GM19467 (cell line): Measurements from ENCODE around the gene CRYL1.

Experiments used
- ATAC-seq: cut with Tn5 transposase; IDR thresholded peaks from one replicate; pipeline ENCODE4 v1.9.1; 2021; ENCODE audit warnings: mild to moderate bottlenecking, moderate library complexity; ENCODE audit not compliant: unreplicated experiment

Gene CRYL1

DNA sequence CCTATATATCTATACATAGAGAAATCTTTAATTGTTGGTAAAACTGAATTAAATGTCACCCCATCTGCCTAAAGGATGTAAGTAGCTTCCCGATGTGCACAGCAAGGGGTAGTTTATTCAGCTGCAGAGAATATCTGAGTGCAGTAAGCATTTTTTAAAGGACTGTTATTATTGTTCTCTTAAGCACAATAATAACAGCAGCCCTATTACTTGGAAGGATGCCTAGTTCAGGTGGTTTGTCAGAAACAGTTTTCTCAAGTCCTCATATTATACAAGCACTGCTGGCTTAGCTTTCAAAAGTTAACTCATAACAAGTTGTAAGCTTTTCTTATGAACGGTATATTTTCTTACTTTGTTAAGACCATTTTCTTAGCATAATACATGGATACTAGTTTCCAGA is 142.6 kb downstream of the CRYL1 start:
- no peak for ATAC-seq

DNA sequence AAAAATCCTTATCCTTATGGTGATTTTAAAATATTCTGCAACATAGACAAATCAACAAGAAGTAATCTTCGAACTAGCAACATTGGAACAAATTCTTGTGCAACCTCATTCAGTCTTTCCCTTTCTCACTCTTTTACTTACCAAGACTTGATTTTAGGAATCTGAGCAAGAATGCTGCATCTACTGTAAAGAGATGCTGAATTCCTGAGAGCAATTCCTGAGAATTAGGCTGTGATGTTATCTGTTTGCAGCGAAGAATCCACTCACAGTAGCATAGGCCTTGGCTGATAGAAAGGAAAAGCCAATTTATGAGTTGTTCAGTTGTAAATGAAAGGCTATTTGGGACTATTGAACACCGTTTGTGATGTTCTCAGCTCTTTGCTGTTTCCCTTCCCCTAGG is 144.3 kb downstream of the CRYL1 start:
- no peak for ATAC-seq

DNA sequence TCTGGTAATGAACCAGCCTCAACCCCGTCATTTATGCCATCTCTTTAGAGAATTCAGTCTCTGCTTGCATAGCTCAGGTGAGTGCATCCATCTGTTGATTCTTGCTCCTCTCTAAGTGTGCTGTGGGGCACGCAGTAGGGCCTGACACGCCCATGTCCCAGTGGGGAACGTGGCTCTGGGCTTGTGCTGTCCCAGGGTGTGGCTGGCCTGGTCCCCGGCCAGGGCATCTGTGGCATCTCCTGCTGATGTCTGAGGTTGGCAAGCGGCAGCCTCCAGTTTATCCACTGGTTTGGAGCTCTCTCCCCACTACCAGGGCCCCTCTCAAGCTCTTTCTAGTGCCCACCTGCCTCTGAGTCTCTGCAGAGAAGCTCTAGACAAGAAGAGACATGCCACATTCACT is 146.9 kb downstream of the CRYL1 start:
- no peak for ATAC-seq

DNA sequence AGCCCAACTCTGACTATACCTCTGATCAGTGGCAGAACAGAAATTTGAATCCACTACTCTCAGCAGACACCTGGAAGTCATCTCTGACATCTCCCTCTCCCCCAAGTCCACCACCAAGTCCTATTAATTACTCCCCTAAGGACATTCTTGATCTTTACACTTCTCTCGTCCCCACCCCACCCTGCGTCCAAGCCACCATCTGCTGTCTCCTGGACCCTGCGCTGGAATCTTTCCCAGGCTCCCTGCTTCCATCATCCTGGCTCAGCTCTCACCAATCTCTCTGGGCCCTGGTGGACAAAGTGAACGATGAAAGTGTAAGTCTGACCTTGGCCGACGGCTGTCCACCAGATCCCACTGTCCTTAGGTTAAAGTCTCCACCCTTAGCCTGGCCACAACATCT is 147.9 kb downstream of the CRYL1 start:
- no peak for ATAC-seq

DNA sequence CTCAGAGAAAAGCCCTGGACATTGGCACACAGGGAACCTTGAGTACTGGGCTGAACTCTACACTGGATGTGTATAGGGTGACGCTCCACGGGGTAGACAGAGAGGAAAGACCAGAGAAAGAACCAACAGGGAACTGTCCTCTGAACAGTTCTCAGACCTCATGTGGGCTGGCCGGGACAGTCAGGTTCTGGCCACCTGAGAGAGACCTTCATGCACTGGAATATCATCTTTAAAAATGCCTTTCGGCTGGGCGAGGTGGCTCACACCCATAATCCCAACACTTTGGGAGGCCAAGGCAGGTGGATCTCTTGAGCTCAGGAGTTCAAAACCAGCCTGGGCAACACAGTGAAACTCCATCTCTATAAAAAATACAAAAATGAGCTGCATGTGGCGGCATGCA is 149.8 kb downstream of the CRYL1 start:
- no peak for ATAC-seq

DNA sequence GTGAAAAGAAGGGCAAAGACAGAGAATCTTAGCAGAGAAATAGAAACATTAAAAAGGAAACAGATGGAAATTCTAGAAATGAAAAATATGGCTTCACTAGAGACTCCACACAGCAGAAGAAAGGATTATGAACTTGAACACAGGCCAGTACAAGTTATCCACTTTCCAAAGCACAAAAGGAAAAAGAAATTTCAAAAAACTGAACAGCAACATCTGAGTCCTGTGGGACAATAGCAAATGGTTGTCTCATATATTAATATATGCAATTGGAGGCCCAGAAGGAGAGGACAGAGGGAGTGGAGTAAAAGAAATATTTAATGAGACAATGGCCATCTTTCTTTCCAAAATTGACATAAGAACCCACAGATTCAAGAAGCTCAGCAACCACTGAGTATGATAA is 151.8 kb downstream of the CRYL1 start:
- ATAC-seq, result no peak

DNA sequence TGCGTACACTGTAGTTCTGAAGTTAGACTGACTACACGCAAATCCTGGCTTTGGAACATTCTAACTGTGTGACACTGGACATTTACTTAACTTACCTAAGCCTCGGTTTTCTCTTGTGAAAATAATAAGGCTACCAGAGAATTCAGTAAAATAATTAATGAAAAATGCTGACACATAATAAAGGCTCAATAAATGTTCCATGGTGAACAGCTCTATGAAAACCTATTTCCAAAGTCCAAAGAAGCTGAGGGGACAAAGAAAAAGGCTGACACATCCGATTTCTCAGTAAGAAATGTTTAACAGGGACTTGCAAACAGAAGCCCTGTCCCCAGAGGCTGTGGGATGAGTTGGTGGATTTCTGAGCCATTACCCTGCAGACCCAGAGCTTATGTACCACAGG is 153.8 kb downstream of the CRYL1 start:
- no peak for ATAC-seq

DNA sequence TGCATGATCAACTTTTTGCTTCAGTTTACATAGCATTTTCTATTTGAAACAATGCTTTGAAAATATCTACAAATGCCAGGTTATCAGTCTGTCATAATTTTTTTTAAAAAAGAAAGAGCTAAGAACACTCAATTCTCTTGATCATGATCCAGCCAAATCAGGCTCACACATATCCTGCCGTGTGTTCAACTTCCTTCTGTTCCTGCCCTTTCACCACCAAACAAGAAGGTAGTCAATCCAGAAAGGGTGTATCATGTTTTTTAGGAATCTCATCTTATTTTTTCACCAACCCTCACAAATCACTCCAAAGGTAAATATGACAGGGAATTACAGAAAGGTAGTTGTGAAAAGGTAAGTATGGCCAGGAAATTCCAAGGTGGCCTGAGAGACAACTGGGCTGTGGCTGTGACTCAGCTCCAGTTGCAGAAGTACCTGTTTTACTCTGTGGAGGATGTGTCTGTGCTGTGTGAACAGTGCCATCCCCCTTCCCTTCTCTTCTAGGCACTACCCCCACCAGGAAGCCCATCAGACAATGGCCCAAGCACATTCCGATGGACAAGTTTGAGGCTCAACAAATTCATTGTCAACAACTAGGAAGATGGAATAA is 154.7 kb downstream of the CRYL1 start:
- no peak for ATAC-seq

DNA sequence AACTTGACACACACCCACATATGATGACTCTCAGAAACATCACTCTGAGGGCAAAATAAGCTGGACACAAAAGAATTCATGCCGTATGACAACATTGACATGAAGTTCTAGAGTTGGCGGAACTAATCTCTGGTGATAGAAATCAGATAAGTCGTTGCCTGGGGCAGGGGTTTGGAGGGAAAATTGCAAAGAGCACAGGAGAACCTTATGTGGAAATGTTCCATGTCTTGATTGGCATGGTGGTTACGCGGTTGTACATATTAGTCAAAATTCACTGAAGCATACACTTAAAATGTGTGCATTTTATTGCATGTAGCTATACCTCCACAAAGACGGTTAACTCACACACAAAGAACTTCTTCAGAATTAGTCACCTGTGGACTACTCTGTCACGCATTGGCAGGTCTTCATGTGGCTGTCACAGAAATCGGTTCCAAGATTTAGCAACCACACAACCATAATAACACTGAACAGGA is 155.7 kb downstream of the CRYL1 start:
- ATAC-seq, result no peak

DNA sequence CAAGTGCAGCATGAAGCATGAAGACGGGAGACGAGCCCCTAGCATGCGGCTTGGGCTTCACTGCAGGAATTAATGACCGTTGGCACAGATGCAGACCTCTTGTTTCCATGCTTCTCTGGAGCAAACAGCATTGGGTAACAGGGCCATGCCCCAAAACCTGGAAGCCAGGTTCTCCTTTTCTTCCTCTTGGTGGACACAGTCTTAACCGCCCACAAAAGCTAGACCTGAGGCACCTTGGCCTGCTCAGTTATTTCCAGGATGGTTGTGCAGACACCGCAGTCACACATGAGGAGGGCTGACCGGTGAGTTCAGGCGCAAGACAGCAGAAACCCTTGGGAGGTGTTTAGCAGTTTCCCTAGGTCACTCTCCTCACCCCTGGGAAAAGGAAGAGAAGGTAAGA is 159.6 kb downstream of the CRYL1 start:
- no peak for ATAC-seq

DNA sequence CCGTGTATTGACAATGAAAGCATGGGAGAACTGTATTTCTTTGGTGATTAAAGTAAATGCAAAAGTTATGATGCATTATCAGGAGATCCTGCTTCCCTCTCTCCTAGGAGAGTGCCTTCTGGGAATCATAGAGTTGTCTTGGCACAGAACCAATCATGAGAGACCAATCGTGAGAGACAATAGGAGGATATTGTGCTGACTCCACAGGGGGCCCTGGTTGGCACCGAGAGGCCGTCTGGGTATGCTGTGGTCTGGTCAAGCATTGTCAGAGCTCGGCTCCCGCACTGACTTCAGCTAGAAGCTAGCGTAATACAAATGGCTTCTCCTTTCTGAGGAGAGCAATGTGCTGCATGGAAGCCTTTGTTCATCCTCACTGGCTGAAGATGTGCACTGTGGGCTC is 162.1 kb downstream of the CRYL1 start:
- ATAC-seq, result no peak

DNA sequence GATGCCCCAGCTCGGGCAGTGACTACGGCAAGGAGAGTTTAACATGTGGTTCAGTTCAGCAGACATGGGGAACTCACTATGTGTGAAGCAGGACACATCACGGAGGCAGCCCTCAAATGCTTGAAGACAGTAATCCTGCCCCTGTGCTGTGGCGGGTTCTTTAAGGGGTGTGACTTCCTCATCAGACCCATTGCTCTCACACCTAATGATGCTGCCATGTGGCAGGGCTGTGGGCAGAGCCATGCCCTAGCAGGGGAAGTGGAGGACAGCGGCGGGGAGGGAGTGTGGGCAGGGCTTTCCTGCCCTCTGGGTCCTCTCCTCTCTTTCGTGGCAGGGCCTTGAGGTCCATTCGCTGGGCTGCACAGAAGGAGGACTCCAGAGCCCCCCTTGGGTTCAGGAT is 162.5 kb downstream of the CRYL1 start:
- no peak for ATAC-seq

DNA sequence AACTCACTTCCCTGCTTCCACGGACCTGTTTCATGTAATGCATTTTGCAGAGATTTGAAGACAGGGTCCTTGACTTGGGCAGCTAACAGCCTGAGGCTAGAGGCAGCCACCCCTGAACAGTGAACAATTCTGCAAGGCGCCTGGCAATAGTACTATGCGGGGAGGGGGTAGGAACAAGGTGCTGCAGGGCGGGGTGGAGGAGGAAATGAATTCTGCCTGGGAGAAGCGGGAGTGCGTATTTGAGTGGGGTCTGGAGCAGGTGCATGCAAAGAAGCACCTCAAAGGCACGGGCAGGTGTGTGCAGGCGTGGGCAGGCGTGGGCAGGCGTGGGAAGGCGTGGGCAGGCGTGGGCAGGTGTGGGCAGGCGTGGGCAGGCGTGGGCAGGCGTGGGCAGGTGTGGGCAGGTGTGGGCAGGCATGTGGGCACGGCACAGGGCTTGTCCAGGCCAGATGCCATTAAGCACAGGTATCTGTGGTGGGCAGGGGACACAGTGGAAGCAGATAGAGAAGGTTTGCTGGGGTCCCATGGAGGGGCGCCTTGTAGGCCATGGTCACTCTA is 163.1 kb downstream of the CRYL1 start:
- ATAC-seq, result no peak

DNA sequence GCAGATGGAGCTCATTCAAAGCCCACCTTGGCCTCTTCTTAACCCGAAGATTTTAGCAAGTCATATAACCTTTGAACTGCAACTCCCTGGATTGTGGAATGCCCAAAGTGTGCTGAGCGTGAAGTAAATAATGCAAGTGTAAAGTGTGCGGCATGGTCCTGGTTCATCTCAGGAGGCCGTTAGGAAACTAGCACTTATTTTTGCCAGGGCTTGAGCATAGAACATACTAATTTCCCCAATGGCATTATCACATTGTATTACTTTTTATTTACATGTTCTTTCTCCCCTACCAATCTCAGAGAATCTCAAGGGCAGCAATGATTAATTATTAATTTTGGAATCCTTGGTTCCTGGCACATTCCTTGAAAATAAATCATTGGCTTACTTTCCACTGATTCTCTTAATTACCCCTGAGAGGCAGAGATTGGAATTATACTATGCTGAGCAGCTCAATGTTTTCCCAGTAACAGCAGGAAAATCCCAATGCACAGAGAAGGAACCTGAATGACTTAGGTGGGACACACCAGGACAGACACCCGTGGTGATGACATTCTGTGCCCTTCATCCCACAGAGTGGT is 164.7 kb downstream of the CRYL1 start:
- ATAC-seq, result no peak

DNA sequence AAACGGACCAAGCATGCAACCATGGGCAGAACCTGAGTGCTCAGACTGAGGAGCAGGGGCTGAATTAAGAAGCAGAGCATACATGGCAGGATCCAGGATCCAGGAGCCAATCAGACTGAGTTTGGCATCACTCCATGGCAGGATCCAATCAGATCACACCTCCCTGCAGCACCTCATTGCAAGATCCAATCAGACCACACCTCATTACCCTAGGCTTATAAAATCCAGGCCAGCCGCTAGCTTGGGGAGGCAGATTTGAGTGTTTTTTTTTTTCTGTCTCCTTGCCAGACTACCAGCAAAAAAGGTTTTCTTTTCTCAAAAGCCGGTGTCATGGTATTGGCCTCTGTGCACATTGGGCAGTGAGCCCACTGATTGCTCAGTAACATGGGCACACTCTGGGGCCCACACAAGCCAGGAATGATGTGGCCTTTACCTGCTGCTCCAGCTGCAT is 165.6 kb downstream of the CRYL1 start:
- ATAC-seq, result no peak

DNA sequence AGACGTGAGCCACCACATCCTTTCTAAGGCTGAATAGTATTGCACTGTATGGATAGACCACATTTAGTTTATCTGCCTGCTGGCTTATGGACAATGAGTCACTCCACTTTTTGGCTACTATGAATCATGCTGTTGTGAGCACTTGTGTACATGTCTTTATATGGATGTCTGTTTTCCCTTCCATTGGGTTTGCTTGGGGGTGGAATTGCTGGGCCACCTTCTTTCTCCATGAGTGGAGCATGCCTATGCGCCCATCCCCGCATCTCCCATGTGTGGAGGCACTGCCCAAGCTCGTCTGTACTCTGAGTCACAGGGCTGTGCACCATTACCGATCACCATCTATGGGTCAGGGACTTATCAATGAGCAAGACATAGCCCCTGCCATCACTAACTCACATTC is 166.3 kb downstream of the CRYL1 start:
- ATAC-seq, result no peak

DNA sequence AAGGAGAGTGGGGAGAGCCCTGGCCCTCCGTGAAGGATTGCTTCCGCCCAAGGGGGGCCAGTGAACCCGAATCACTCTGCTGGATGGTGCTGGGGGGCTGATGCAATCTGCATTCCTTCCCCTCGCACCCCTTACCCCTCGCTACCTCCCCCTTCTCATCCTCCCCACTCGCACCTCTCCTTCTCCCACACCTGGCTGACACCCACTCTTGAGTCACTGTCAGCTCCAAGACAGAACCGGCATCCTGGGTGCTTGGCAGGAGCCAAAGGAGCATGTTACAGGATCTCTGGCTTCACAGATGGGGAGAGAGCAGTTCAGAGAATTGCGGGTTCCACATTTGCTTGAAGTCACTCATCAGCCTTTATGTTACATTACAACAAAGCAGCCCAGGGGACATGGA is 167.6 kb downstream of the CRYL1 start:
- no peak for ATAC-seq

DNA sequence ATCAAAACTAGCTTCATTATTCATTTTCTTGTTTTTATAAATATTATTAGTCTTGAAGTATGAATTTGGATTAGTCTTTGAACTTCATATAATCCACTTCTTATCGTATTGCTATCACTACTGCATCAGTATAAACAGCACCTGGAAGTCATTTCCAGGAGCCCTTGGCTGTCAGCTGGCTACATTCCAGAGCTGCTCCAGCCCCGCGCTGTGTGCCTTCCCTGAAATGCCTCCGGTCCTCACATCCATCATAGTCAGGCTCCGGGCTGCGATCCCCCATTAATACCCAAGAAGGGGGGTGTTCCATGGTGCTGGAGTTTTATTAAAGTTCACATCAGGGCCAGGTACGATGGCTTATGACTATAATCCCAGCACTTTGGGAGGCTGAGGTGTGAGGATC is 169.2 kb downstream of the CRYL1 start:
- no peak for ATAC-seq

DNA sequence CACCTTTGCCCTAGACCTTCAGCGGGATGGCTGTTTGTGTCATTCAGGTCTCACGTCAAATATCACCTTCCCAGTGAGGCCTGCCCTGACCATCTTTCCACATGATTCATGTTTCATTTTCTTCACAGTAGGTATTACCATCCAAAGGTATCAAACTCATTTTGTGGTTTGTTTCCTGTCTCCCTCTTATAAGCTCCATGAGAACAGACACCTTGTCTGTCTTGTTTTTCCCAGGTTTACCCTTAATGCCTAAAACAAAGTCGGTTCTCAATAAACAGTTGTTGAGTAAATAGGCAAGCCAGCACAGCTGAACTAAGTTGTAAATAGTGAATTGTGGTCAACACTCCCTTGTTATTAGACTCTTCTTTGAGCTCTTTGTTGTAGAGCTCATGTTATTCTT is 170.9 kb downstream of the CRYL1 start:
- no peak for ATAC-seq

DNA sequence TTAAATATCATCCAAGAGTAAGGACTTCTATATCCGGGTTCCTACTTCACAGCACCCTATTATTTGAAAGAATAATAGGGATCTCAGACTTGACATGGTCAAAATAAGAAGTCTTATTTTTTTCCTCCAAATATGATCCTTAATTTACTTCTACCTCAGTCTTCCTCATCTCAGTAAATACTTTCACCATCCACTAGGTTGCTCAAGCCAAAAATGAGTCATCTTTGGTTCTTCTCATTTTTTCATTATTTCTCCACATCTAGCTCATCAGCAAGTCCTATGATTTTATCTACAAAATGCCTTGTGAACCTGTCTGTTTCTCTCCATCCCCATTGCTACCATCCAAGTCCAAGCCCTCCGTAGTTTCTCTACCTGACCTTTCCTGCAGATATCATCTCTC is 171.7 kb downstream of the CRYL1 start:
- ATAC-seq, result no peak
